Measurements from ENCODE around the gene IGF2.

IGF2 gene

GRCh38 chr11:2169626-2170570, 30.7 kb upstream of the IGF2 start:
- DNase-seq: no peak

GRCh38 chr11:2169005-2169378, 29.8 kb upstream of the IGF2 start:
- DNase-seq: no peak

GRCh38 chr11:2168286-2169004, 29.3 kb upstream of the IGF2 start:
- no peak for DNase-seq

GRCh38 chr11:2167141-2168045, 28.2 kb upstream of the IGF2 start:
- no peak for DNase-seq

GRCh38 chr11:2166091-2166851, 27.1 kb upstream of the IGF2 start:
- DNase-seq: peak; percentile 42

- DNase-seq: no peak
Observed at GRCh38 chr11:2165571-2165970, 26.4 kb upstream of the IGF2 start.

GRCh38 chr11:2164861-2165555, 25.8 kb upstream of the IGF2 start:
- DNase-seq: no peak

GRCh38 chr11:2164081-2164480, 24.9 kb upstream of the IGF2 start:
- DNase-seq: no peak

- no peak for DNase-seq
Observed at GRCh38 chr11:2163428-2163978, 24.3 kb upstream of the IGF2 start.

- DNase-seq: no peak
Observed at GRCh38 chr11:2160736-2161259, 21.6 kb upstream of the IGF2 start, which contains the start of gene INS. Gene INS, minus strand, starts transcription at chr11:2161209. Its CDS starts 238 bp downstream, at chr11:2160971.

GRCh38 chr11:2159536-2160413, 20.6 kb upstream of the IGF2 start:
- no peak for DNase-seq

- DNase-seq: no peak
Observed at GRCh38 chr11:2158966-2159365, 19.8 kb upstream of the IGF2 start.

- DNase-seq: no peak
Observed at GRCh38 chr11:2158296-2158737, 19.1 kb upstream of the IGF2 start.

GRCh38 chr11:2157294-2158040, 18.3 kb upstream of the IGF2 start:
- no peak for DNase-seq

GRCh38 chr11:2156416-2157182, 17.4 kb upstream of the IGF2 start:
- peak; percentile 73 for DNase-seq

- no peak for DNase-seq
Observed at GRCh38 chr11:2155511-2155910, 16.3 kb upstream of the IGF2 start.

GRCh38 chr11:2154889-2155288, 15.7 kb upstream of the IGF2 start:
- DNase-seq: no peak

- DNase-seq: no peak
Observed at GRCh38 chr11:2154195-2154585, 15.0 kb upstream of the IGF2 start.

Measured in hematopoietic multipotent progenitor cell treated with erythropoietin and hydrocortisone succinate and interleukin-3 and kit ligand, for 6 days (in vitro differentiated cells).